T-helper 2 cell treated with Interferon-gamma antibody and Interleukin-4, amounts not matched to agents 100 ng/mL and 5 ng/mL, for 36 hours (primary cell): Measurements from ENCODE around the gene TGM5. TPM values are rescaled to one million over a fixed set of nuclear protein-coding genes. Genes with fewer than 3 reads are reported as not detected.

Experiments used
- intact Hi-C: fragments of 100-400 bp; cut with micrococcal nuclease; formaldehyde crosslinking; loops from one replicate; pipeline ENCODE4 v1.15.1; 2023
- total RNA-seq: library from RNA; stranded (reverse); gene quantifications from 2 replicates; pipeline ENCODE4 v1.2.3, GENCODE V29; 2022

The TGM5 gene
- total RNA-seq, 1 donor from 2014 or later = 0.09 TPM

DNA sequence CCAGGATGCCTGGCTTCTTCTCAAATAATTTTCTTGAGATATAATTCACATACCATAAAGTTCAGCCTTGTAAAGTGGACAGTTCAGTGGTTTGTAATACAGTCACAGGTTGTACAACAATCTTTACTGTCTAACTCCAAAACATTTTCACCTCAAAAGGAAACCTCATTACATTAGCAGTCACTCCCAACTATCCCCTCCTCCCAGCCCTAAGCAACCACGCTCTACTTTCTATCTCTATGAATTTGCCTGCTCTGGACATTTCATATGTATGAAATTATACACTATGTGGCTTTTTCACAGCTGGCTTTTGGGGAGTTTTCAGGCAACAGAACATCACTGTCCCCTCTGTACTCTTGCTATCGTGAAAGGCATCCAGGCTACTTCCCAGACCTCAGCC, 17.5 kb downstream of the TGM5 start:
- intact Hi-C loops = no loop called here

DNA sequence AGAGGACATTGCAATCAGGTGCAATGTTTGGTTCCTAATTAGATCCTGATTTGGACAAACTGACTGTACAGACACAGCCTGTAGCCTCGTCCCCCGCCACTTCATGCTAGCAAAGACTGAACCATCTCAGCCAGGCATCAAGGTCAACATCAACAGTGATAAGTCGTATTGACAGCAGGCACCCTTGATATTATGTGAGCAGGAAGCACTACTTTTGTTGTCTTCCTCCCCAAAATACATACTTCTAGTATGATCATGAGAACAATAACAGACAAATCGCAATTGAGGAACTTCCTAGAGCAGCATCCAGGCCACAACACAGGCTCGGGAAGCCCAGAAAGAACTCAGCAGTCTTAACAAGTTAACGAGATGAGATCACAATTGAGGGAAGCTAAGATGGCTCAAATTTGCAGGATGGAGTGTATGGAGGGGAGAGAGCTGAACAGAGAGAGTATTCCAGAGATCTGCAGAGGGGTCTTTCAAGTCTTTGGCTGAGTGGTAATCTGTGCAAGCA, 20.4 kb downstream of the TGM5 start:
- intact Hi-C loops = no loop called here

DNA sequence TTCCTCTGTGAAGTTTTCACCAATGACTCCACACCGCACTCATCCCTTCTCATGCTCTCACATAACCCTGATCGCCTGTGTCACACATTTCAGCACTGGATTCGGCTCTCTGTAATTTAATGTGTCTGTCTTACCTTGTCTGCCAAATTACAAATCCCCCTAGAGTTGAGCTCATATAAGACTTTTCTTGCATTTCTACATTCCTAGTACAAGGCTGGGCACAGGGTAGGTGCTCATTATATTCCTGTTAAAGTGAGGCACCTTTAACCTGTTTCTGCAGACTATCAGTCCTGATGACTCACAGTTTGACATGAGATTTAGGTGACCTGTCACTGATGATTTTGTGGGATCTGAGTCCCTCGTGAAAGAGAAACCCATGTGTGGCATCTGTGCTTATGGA, 22.6 kb downstream of the TGM5 start:
- intact Hi-C loops = no loop called here

DNA sequence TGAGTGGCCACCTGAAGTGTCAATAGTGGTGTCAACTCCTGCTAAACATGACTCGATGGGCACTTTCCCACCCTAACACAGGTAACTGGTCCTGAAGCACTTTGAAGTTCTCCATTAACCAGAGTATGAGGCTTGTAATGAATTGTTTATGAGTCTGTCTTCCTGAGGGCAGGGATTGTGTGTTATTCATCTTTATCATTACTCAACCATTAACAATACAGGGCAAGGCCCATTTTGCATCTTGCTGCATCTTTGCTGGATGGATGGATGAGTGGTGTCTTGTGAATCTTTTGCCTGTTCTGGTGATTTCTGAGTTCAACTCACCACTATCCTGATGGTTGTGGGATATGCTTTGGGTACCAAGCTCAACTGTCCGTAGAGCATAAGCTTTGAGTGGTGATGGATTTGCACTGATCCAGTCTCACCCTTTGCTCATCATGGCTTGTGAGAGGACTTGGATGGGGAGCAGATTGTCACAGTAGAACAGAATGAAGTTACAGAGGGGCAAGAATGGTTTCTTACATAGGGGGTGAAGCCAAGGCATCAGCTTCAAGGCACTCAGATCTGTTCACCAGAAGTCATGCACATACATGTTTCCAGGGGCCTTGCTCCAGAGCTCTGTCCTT, 23.6 kb downstream of the TGM5 start:
- intact Hi-C loops = no loop called here

DNA sequence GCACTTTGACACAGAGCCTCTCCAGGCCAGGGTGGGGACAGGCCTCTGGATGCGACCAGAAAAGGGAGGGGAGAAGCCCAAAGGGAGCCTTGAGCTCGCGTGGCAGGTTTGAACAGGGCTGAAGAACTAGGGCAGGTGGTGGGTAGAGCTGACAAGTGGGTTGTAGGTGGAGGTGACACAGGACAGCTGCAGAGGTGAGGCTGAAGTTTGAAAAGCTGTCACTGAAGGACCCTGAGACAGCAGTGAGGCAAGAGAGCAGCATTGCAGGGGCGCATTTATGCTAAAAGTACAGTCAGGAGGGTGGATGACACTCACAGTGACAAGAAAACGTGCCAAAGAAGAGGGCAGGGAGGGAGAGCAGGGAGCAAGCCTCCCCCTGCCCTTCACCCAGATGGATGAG, 24.1 kb downstream of the TGM5 start:
- intact Hi-C loops = no loop called here

DNA sequence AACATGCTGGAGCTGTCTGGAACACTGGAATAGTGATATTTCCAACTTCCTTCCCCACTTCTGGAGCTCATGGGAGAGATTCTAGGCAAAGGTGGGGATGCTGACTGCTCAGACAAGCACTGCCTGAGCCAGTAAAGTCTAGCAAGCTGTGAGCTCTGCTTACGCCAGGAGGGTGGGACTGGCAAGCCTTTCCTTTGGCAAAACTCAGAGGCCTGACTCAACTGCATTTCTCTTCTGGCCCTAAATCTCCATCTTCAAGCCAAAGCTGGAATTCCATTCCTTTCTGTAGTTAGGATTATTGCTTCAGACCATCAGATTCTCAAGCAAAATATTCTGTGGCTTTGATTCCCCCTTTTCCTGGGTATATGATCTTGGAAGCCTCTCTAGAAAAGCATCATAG, 25.6 kb downstream of the TGM5 start:
- intact Hi-C loops = no loop called here

DNA sequence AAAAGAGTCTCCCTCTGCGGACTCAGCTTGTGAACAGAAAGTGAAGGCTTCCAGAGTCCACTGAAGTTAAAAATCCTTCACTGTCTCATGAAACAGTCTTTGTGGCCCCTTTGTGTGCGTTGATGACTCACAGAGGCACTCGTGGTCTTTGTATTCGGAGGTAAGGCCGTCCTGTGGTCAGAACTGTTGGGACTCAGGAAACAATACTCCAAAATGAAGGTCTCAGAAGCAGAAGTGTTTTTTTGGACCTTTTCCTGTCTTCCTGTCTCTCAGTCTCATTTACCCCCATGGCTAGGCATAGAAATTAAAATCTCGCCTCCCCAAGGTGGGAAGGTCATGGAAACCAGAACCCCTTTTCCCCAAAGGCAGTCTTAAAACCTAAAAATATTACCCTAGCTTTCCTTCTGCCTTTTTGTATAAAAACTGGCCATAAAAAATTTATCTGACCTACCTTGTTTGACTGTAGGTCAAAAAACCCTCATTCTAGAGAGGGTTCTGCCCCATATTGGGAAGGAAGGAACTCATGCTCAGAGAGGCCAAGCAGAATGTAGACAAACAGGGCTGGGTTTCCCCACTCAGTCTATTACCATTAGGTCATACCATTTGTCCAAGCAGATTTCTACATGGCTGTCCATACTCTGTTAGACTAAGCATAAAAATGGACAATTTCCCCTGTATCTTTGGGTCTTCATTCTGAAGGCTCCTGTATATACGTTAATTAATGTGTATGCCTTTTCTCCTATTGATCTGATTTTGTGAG, 26.8 kb downstream of the TGM5 start:
- intact Hi-C loops = no loop called here

DNA sequence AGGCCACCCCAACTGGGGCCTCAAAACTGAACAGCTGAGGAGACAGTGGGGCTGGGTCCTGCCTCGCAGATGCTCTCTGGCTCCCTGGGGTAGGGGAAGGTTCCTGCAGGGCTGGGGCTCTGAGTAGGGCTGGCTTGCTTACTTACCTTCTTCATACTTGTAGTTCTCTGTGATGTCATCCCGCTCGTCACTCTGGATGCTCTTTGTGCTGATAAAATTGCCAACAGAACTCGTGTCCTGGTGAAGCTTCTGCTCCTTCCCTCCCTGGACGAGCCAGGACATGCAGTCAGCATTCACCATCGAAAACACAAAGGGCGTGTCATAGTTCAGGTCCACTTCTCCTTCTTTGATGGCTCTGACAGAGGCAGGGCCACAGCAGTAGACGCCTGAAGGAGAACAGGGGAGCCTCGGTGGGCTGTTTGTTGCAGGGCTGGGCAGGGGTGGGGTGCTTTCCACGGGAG, 28.0 kb downstream of the TGM5 start:
- intact Hi-C loops = no loop called here

DNA sequence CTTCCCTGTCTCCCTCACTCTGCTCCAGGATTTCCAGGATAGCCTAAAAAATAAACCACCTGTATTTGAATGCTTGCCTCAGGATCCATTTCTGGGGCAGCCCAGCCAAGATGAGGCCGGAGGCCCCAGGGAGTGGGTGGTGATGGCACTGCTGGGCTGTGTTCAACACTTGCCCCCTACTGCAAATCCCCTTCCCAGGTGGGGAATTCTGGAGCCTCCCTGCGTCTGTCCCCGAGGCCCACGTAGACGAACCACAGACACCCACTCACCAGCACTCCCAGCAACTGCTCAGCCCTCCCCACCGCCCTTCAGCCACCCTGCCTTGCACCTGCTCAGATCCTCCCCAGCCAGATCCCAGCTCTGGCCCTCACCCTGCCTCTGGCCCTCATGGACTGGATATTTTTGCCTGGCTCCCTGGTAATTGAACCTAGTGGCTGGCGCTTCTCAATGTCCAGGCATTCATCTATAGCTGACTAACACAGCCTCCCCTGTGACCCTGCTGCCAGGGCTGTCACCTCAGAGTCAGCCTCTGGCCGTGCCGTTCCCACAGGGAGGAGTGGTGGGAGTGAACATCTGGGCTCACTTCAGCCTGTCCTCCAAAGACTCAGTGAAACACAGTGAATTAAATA, 28.8 kb downstream of the TGM5 start:
- intact Hi-C loops = no loop called here

DNA sequence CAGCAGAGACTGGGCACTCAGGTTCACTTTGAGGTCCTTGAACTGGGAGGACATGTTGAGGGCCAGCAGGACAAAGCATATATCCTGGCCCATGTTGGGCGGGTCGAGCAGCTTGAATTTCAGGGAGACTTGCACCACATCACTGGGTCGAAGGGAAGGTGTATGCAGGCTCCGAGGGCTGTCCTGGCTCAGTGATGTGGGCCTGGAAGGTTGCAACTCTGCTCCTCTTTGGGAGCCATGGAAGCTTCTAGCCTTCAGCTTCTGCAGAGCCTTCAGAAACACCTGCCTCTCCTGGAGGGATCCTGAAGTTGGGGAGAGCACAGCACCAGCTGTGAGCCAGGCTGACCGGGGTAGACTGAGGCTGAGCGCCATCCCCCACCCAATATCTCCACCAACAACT, 31.2 kb downstream of the TGM5 start:
- intact Hi-C loops = no loop called here

DNA sequence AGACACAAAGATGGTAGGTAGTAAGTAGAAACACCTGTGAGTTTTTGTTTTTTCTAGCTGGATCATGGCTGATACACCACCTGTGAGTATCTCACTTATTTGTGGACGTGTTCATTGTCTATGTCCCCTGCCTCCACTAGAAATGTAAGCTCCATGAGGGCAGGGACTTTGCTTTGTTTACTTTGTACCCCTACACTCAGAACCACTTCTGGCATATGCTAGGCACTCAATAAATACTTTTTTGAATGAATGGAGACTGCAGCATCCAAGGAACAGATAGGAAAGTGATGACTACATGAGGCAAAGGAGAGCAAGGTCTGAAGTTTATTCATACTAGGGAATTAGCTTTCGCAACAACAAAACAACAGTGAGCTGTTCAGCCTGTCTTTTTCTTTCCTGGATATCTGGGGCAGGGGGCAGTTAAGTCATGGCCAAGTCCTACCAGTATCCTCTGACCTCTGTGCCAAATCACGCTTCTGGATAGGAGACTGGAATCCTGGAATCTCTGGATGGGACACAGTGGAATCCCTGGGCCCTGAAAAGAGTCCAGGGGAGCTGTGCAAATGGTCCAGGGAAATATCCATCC, 34.3 kb downstream of the TGM5 start:
- intact Hi-C loops = no loop called here

DNA sequence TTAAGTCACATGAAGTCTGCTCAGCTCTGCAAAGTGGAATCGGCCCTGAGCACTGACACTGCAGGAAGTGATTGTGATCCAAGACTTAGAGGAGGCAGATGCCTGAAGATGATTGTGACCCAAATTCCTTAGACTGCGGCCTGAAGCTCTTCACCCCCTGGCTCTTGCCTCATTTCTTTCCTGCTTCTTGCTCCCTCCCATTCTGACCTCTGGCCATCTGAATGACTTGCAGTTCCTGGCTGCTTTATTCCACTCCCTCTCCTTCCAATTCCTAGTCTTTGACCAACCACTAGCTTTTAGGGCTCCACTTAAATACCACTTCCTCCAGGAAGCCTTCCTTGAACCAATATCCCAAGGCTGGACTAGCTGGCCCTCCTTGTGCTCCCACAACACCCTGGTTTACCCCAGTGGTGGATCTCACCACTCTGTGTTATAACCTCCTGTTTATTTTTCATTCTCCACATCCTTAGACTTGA, 36.0 kb downstream of the TGM5 start:
- intact Hi-C loops = no loop called here

DNA sequence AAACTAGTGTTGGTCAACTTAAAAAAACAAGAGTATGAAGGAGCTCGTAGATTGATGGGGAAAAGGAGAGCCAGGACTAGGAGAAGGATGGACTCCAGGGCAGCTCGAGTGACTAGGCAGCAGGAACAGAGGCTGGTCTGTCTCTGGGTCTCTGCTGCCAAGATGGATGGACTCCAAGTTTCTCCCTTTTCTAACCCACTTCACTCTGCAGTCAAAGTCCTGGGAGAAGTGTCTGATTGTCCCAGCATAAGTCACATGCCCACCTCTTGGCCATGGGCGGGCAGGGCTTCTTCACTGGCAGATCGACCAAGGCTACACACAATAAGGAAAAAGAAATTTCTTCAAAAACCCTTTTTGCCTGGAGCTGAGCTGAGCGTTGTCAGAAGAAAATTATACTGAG, 36.8 kb downstream of the TGM5 start:
- intact Hi-C loops = no loop called here

DNA sequence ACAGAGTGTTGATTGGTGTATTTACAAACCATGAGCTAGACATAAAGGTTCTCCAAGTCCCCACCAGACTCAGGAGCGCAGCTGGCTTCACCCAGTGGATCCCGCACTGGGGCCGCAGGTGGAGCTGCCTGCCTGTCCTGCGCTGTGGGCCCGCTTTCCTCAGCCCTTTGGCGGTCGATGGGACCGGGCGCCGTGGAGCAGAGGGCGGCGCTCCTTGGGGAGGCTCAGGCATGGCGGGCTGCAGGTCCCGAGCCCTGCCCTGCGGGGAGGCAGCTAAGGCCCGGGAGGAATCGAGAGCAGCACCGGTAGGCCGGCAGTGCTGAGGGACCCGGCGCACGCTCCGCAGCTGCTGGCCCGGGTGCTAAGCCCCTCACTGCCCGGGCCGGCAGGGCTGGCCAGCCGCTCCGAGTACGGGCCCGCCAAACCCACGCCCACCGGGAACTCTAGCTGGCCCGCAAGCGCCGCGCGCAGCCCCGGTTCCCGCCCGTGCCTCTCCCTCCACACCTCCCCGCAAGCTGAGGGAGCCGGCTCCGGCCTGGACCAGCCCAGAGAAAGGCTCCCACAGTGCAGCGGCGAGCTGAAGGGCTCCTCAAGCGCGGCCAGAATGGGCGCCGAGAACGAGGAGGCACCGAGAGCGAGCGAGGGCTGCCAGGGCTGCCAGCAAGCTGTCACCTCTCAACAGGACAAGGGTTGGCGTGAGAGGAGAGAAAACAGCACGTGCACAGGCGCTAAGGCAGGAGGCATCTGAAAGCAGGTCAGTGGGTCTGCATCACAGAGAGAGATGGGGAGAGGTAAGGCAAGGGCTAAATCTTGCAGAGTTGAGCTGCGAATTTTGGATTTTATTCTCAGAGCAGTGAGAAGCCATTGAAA, 40.1 kb downstream of the TGM5 start:
- intact Hi-C loops = no loop called here

DNA sequence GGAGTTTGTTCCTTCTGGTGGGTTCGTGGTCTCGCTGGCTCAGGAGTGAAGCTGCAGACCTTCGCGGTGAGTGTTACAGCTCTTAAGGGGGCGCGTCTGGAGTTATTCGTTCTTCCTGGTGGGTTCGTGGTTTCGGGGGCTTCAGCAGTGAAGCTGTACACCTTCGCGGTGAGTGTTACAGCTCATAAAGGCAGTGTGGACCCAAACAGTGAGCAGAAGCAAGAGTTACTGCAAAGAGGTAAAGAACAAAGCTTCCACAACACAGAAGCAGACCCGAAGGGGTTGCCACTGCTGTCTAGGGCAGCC, 40.8 kb downstream of the TGM5 start:
- intact Hi-C loops = loop anchor here (1.0 kb wide), 1 partner anchor 59 kb away; no protein-coding TSS in a partner anchor

DNA sequence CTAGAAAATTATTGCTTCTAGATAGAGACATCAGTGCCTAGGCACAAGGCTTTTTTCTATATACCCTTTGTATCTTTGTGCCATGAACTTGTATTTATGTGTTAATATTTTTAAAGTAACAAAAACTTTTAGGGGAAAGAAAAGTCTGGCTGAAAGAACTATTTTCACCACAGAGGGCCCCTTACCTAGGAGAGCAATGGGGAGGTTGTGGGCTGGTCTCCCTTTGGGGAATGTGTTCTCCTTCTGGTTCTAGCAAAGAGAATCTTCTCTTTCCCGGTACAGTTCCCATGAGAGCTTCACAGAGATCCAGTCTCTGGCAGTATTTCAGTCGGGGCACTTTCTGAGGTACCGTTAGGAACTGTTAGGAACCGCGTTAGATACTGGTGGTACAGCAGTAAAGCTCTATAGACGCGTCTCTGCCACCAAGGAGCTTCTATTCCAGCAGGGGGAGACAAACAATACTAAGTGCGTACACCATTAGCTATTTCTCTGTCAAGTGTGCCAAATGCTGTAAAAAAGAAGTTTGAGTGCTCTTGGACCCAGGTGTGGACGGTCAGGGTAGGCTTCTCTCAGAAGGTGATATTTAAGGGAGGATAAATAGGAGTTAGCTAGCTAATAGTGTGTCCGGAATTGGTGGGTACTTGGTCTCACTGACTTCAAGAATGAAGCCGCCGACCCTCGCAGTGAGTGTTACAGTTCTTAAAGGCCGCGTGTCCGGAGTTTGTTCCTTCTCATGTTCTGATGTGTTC, 41.4 kb downstream of the TGM5 start:
- intact Hi-C loops = loop anchor here (1.0 kb wide), 1 partner anchor 60 kb away; no protein-coding TSS in a partner anchor

DNA sequence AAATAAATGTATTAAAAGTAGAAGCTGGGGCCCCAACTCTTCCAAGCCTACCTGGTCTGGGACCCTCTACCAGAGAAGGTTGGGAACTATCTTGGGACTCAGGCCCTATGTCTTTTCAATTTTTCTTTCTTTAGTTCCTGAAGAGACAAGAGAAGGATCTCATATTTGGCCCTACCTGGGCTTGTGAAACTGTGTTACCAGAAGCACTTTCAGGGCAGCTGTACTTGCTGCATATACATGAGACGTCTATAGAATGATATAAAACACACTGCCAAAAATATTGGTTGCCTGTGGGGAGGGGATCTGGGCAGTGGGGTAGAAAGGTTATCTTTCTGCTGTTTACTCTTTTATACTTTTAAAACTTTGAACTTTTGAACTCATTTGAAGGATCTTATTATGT, 45.3 kb downstream of the TGM5 start:
- intact Hi-C loops = no loop called here

DNA sequence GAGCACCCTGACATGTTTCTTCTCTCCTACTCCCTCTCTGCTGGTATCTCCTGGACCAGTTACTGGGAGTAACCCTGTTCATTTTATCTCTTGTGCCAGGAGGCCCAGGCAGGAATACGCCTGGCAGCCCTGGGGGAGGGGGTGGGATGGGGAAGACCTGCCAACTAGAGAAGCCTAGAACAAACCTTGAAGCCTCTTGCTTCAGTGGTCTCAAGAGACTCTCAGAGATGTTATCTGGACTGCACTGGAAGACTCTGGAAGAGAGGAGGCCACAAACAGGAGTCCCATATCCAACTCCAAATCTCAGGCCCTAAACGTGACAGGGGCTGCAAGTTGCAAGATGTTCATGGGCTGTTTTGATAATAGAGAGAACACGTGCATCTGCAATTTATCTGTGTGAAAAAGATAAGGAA, 45.7 kb downstream of the TGM5 start, which contains the start of gene EPB42:
Gene EPB42, minus strand, starts transcription at position 28 of the 413 bp plus-strand sequence. CDS start 193 bp downstream, outside the sequence.
- intact Hi-C loops = no loop called here

DNA sequence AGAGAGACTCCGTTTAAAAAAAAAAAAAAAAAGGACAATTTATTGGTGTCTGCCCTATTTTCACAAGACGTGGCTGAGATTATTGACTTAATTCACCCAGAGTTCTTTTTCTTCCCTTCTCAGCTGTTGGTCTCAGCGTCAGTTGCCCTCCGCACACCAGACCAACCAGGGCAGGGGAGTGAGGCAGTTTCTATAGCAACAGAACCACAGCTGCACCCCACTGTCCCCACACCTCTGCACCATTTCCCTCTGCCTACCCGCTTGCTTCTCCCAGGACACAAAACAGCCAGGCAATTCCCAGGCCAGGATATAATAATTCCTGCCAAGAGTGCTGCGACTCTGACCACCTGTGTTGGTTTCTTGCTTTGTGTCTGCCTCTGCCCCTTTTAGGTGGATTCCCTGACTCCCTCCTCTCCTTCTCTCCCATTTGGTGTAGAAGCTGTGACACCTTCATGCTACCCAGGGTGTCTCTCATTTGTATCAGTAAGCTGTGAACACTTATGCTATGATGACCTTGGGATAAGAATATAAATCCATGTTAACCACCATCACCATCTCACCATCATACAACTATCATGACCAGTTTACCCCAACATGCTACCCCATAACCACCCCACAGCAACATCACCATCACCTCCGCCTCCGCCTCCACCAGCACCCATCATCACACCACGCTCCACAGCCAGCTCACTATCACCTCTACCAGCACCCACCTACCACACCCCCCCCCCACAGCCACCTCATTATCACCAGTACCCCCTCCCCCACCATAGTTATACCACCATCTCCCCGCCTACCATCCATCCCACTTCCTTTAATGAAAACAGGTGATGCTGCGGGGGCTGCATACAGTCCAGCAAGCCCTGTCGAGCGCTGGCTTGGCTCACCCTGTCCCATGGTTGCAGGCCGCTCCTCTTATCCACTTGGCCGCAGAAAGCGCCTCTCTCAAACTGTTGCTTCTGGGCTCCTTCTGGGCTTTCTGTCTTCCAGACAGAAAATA, 46.5 kb downstream of the TGM5 start:
- intact Hi-C loops = no loop called here
